Nephron progenitor cell (in vitro differentiated cells): ENCODE data around the gene GABRG3.

Source experiments
- DNase-seq: peaks from one replicate; pipeline ENCODE4 v3.0.0; 2021
- H3K27ac Mint-ChIP-seq: 2 replicates; pipeline ENCODE4 v1.8.0; 2021; ENCODE audit warnings: mild to moderate bottlenecking, moderate library complexity, mixed read lengths
- H3K27me3 Mint-ChIP-seq: 2 replicates; pipeline ENCODE4 v1.8.0; 2021; ENCODE audit warnings: mild to moderate bottlenecking, low read depth, mixed read lengths; ENCODE audit not compliant: poor library complexity
- H3K36me3 Mint-ChIP-seq: 2 replicates; pipeline ENCODE4 v1.8.0; 2021; ENCODE audit warnings: low read depth, mixed read lengths
- H3K4me1 Mint-ChIP-seq: 2 replicates; pipeline ENCODE4 v1.8.0; 2021; ENCODE audit warnings: mixed read lengths
- H3K4me3 Mint-ChIP-seq: 2 replicates; pipeline ENCODE4 v1.8.0; 2021; ENCODE audit warnings: mild to moderate bottlenecking, moderate library complexity, mixed read lengths
- H3K9me3 Mint-ChIP-seq: 2 replicates; pipeline ENCODE4 v1.8.0; 2021; ENCODE audit warnings: mild to moderate bottlenecking, moderate library complexity, mixed read lengths
- CTCF ChIP-seq: fragments of 200-600 bp; sonication (generic); IDR thresholded peaks from 2 replicates; pipeline ENCODE4 v1.5.0; 2021; ENCODE audit warnings: antibody characterized with exemption

The GABRG3 gene

GRCh38 chr15:27441120-27441519, 470.1 kb downstream of the GABRG3 start:
- H3K36me3 Mint-ChIP-seq = no peaks in the 10 kb centered on the region
- peaks cover 5% of the 10 kb centered on the region for H3K4me1 Mint-ChIP-seq
- H3K27ac Mint-ChIP-seq = no peak overlapping the region
- no peak for TF ChIP-seq CTCF
- H3K4me3 Mint-ChIP-seq = no peak overlapping the region
- peaks cover 4% of the 10 kb centered on the region for H3K27me3 Mint-ChIP-seq
- no peak for DNase-seq
- peaks cover 7% of the 10 kb centered on the region for H3K9me3 Mint-ChIP-seq

- Mint-ChIP-seq H3K27ac (no peak overlapping the region), H3K4me3 (no peak overlapping the region), H3K27me3 (no peaks in the 10 kb centered on the region), H3K4me1 (no peaks in the 10 kb centered on the region), H3K36me3 (no peaks in the 10 kb centered on the region), H3K9me3 (peaks cover 5% of the 10 kb centered on the region)
- no peak for TF ChIP-seq CTCF
- no peak for DNase-seq
Observed at GRCh38 chr15:27448234-27448633, 477.3 kb downstream of the GABRG3 start.

- TF ChIP-seq CTCF = no peak
- H3K27ac Mint-ChIP-seq = no peak overlapping the region
- H3K9me3 Mint-ChIP-seq = peaks cover 5% of the 10 kb centered on the region
- no peaks in the 10 kb centered on the region for H3K4me1 Mint-ChIP-seq
- DNase-seq = no peak
- H3K4me3 Mint-ChIP-seq = no peak overlapping the region
- H3K27me3 Mint-ChIP-seq = no peaks in the 10 kb centered on the region
- H3K36me3 Mint-ChIP-seq = no peaks in the 10 kb centered on the region
Observed at GRCh38 chr15:27448986-27449385, 478.0 kb downstream of the GABRG3 start.

- H3K27ac Mint-ChIP-seq = no peak overlapping the region
- H3K9me3 Mint-ChIP-seq = peaks cover 5% of the 10 kb centered on the region
Observed at GRCh38 chr15:27449941-27450340, 479.0 kb downstream of the GABRG3 start.

GRCh38 chr15:27454281-27455075, 483.5 kb downstream of the GABRG3 start:
- no peak for TF ChIP-seq CTCF
- H3K4me3 Mint-ChIP-seq = no peak overlapping the region
- H3K4me1 Mint-ChIP-seq = no peaks in the 10 kb centered on the region
- H3K27me3 Mint-ChIP-seq = peaks cover 11% of the 10 kb centered on the region
- DNase-seq = no peak
- no peaks in the 10 kb centered on the region for H3K9me3 Mint-ChIP-seq
- no peaks in the 10 kb centered on the region for H3K36me3 Mint-ChIP-seq
- no peak overlapping the region for H3K27ac Mint-ChIP-seq

More at GRCh38 chr15:27449941-27450340, 479.0 kb downstream of the GABRG3 start:
- Mint-ChIP-seq H3K4me1 (no peaks in the 10 kb centered on the region), H3K27me3 (no peaks in the 10 kb centered on the region), H3K36me3 (no peaks in the 10 kb centered on the region), H3K4me3 (no peak overlapping the region)
- no peak for DNase-seq
- TF ChIP-seq CTCF = no peak

- Mint-ChIP-seq H3K9me3 (peaks cover under 1% of the 10 kb centered on the region), H3K4me3 (no peak overlapping the region), H3K27ac (no peak overlapping the region), H3K4me1 (peaks cover 4% of the 10 kb centered on the region), H3K36me3 (no peaks in the 10 kb centered on the region), H3K27me3 (peaks cover 13% of the 10 kb centered on the region)
- no peak for TF ChIP-seq CTCF
- no peak for DNase-seq
Observed at GRCh38 chr15:27456807-27457206, 485.8 kb downstream of the GABRG3 start.
